SU-DHL-6 (cell line): ENCODE data around the gene FCN2.

Experiments
- CTCF ChIP-seq: fragments of 200-600 bp; sonication (generic); IDR thresholded peaks from one replicate; pipeline ENCODE4 v1.5.1; 2017; ENCODE audit warnings: antibody characterized with exemption, mild to moderate bottlenecking, low read length, moderate library complexity; ENCODE audit not compliant: insufficient read depth, poor library complexity, severe bottlenecking
- EZH2phosphoT487 ChIP-seq: fragments of 200-600 bp; sonication (generic), shearing (Covaris generic); conservative IDR thresholded peaks from 2 replicates; pipeline ENCODE4 v1.6.1; 2018; ENCODE audit warnings: mild to moderate bottlenecking, antibody characterized with exemption, low read length, moderate library complexity, mixed read lengths

- no peak for TF ChIP-seq CTCF
- no peak for TF ChIP-seq EZH2phosphoT487
Observed at GRCh38 chr9:134835987-134836386, 44.6 kb upstream of the FCN2 start.
